ENCODE measurements around the gene MLH1.

- TF ChIP-seq CTCF (IDR thresholded peaks at IDR 0.05; ENCODE audit: low read length) (no peak), EZH2 (IDR thresholded peaks at IDR 0.05; ENCODE audit: borderline replicate concordance, low read length) (no peak)
Measured at GRCh38 chr3:36989005-36989404, 4.3 kb upstream of the MLH1 start.
